ENCODE measurements around the gene WDR5B.
"Not testable (repeated sequence)": the region's sequence is repeated elsewhere in the genome, so short reads cannot be mapped to it uniquely, and the experiment has no call there.

WDR5B gene

DNA sequence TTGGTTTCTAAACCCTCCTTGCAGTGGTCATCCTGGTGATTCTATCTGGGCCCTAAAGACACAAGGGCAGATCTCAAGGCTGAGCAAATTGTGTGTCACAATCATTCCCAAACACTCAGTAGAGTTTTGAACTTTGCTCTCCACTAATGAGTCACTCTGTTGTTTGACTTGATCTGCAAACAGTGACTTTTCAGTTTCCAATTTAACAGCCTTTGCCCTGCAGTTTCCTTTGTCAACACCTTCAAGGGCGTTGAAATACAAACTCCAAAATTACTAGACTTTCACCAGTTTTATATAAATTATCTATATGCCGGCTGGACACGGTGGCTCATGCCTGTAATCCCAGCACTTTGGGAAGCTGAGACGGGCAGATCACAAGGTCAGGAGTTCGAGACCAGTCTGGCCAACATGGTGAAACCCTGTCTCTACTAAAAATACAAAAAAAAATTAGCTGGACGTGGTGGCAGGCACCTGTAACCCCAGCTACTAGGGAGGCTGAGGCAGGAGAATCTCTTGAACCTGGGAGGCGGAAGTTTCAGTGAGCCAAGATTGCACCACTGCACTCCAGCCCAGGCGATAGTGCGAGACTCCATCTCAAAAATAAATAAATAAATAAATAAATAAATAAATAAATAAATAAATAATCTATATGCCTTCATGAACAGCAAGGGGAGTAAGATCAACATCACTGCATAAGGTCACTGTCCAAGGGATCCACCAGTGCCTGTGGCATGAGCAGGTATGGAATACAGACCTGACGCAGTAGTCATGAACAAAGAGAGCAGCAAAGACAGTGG is 50.1 kb downstream of the WDR5B start:
- DNase-seq (ENCODE audit: low spot score), result not testable (repeated sequence)

DNA sequence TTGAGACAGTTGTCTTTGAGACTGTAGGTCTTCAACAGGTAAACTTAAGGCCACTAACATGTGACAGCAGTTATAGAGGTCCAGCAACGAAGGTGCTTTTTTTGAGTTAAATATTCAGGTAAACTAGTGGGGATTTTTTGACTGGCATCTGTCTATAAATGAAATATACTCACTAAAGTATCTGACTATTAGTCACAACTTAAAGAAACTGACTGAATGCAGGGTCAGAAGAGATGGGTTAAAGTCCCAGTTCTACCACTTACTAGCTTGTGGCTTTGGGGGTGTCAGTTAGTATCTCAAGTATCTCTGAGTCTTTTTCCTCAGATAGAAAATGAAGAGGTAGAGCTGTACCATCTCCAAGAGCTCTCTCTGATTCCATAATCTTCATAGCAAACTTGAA is 50.8 kb downstream of the WDR5B start:
- no peak for DNase-seq (ENCODE audit: low spot score)

DNA sequence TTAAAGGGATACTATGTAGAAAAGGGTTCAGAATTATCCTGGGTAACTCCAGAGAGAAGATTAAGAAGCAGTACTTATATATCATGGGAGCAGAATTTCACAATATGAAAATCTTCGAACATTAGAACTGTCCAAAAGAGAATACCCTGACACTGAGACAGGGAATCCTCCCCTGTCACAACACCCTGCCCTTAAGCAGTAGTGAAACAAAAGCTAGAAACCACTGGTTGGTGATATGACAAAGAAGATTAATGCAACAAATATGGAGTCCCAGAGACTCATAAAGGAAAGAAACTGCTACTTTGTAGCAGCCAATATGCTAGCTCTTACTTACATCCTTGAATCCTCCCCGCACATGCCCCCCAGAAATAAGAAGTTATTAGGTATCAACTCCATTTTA is 51.4 kb downstream of the WDR5B start:
- DNase-seq (ENCODE audit: low spot score), result no peak

All from left forelimb (tissue), 1 donor.